Ishikawa (cell line): ENCODE data around the gene AQP12B.

Source experiments
- CEBPB ChIP-seq: IDR thresholded peaks from 2 replicates; pipeline ENCODE4 v1.6.1; 2012
- CREB1 ChIP-seq: IDR thresholded peaks from 2 replicates; pipeline ENCODE4 v1.6.1; 2012; ENCODE audit warnings: low read depth
- EGR1 ChIP-seq: IDR thresholded peaks from 2 replicates; pipeline ENCODE4 v1.6.1; 2012
- EP300 ChIP-seq: IDR thresholded peaks from 2 replicates; pipeline ENCODE4 v1.6.1; 2012; ENCODE audit warnings: borderline replicate concordance
- FOXM1 ChIP-seq: IDR thresholded peaks from 2 replicates; pipeline ENCODE4 v1.6.1; 2012; ENCODE audit warnings: low read depth, borderline replicate concordance
- MAX ChIP-seq: IDR thresholded peaks from 2 replicates; pipeline ENCODE4 v1.6.1; 2012
- NFIC ChIP-seq: IDR thresholded peaks from 2 replicates; pipeline ENCODE4 v1.6.1; 2012
- RAD21 ChIP-seq: IDR thresholded peaks from 2 replicates; pipeline ENCODE4 v1.6.1; 2012; ENCODE audit warnings: low read depth
- REST ChIP-seq: IDR thresholded peaks from 2 replicates; pipeline ENCODE4 v1.6.1; 2012; ENCODE audit warnings: low read depth, mild to moderate bottlenecking
- TAF1 ChIP-seq: IDR thresholded peaks from 2 replicates; pipeline ENCODE4 v1.6.1; 2012; ENCODE audit warnings: low read depth, mild to moderate bottlenecking
- TCF12 ChIP-seq: IDR thresholded peaks from 2 replicates; pipeline ENCODE4 v1.6.1; 2012; ENCODE audit warnings: low read depth
- TEAD4 ChIP-seq: IDR thresholded peaks from 2 replicates; pipeline ENCODE4 v1.6.1; 2012
- USF1 ChIP-seq: IDR thresholded peaks from 2 replicates; pipeline ENCODE4 v1.6.1; 2012
- YY1 ChIP-seq: IDR thresholded peaks from 2 replicates; pipeline ENCODE4 v1.6.1; 2012; ENCODE audit warnings: low read depth
- ZBTB7A ChIP-seq: IDR thresholded peaks from 2 replicates; pipeline ENCODE4 v1.6.1; 2012; ENCODE audit warnings: low read depth

The AQP12B gene

GRCh38 chr2:240687741-240688552 is 5.3 kb upstream of the AQP12B start:
- no peak for TF ChIP-seq FOXM1
- TF ChIP-seq EP300: no peak
- no peak for TF ChIP-seq YY1
- TF ChIP-seq USF1: no peak
- TF ChIP-seq TEAD4: no peak
- TF ChIP-seq TAF1: no peak
- no peak for TF ChIP-seq NFIC
- TF ChIP-seq CEBPB: no peak
- no peak for TF ChIP-seq RAD21

GRCh38 chr2:240687045-240687740 is 4.5 kb upstream of the AQP12B start:
- TF ChIP-seq RAD21 (no peak), EGR1 (no peak), TAF1 (no peak), EP300 (no peak), FOXM1 (no peak), USF1 (no peak), TCF12 (no peak), CREB1 (no peak), REST (no peak), ZBTB7A (no peak), MAX (no peak), CEBPB (no peak), YY1 (no peak), NFIC (no peak), TEAD4 (no peak)

GRCh38 chr2:240686460-240686859 is 3.8 kb upstream of the AQP12B start:
- TF ChIP-seq CREB1: no peak
- TF ChIP-seq RAD21: no peak
- TF ChIP-seq FOXM1: no peak

GRCh38 chr2:240685771-240686371 is 3.2 kb upstream of the AQP12B start:
- TF ChIP-seq EP300: no peak
- TF ChIP-seq TCF12: no peak
- no peak for TF ChIP-seq USF1

GRCh38 chr2:240672701-240673190 is 9.9 kb downstream of the AQP12B start:
- TF ChIP-seq NFIC: no peak
- TF ChIP-seq ZBTB7A: no peak

GRCh38 chr2:240672076-240672700 is 10.5 kb downstream of the AQP12B start:
- TF ChIP-seq NFIC (no peak), USF1 (no peak), EP300 (no peak), TEAD4 (no peak), YY1 (no peak), REST (no peak), TAF1 (no peak), CREB1 (no peak), ZBTB7A (no peak), FOXM1 (no peak), MAX (no peak), CEBPB (no peak), RAD21 (no peak)
